Stomach (tissue), 4 donors: Measurements from ENCODE around the gene EXOSC6.
"Not testable (repeated sequence)": the region's sequence is repeated elsewhere in the genome, so short reads cannot be mapped to it uniquely, and the experiment has no call there.

ENCODE experiments used
- POLR2AphosphoS5 ChIP-seq, 3 donors: sonication (generic); formaldehyde crosslinking; IDR thresholded peaks; one replicate each; pipeline ENCODE4 v1.6.1; 2016; ENCODE audit warnings: antibody characterized with exemption in 3 of 3
- TF ChIP-seq, protein P1 (sequence below), 7 experiments: fragments of 450-650 bp in 4 of 7; fragments of 200-600 bp in 3 of 7; sonication (generic) in 3 of 7; IDR thresholded peaks; one replicate each; pipeline ENCODE4 v1.5.1; 2016 to 2019; ENCODE audit warnings: antibody characterized with exemption in 7 of 7, control low read depth in 2 of 7, mild to moderate bottlenecking in 1 of 7

DNA sequence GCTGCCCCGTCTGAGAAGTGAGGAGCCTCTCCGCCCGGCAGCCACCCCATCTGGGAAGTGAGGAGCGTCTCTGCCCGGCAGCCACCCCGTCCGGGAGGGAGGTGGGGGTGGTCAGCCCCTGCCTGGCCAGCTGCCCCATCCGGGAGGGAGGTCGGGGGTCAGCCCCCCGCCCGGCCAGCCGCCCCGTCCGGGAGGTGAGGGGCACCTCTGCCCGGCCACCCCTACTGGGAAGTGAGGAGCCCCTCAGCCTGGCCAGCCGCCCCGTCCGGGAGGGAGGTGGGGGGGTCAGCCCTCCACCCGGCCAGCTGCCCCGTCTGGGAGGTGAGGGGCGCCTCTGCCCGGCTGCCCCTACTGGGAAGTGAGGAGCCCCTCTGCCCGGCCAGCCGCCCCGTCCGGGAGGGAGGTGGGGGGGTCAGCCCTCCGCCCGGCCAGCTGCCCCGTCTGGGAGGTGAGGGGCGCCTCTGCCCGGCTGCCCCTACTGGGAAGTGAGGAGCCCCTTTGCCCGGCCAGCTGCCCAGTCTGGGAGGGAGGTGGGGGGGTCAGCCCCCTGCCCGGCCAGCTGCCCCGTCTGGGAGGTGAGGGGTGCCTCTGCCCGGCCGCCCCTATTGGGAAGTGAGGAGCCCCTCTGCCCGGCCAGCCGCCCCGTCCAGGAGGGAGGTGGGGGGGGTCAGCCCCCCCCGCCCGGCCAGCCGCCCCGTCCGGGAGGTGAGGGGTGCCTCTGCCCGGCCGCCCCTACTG, 46.9 kb downstream of the EXOSC6 start:
- TF ChIP-seq, protein P1, sequence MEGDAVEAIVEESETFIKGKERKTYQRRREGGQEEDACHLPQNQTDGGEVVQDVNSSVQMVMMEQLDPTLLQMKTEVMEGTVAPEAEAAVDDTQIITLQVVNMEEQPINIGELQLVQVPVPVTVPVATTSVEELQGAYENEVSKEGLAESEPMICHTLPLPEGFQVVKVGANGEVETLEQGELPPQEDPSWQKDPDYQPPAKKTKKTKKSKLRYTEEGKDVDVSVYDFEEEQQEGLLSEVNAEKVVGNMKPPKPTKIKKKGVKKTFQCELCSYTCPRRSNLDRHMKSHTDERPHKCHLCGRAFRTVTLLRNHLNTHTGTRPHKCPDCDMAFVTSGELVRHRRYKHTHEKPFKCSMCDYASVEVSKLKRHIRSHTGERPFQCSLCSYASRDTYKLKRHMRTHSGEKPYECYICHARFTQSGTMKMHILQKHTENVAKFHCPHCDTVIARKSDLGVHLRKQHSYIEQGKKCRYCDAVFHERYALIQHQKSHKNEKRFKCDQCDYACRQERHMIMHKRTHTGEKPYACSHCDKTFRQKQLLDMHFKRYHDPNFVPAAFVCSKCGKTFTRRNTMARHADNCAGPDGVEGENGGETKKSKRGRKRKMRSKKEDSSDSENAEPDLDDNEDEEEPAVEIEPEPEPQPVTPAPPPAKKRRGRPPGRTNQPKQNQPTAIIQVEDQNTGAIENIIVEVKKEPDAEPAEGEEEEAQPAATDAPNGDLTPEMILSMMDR (IDR thresholded peaks at IDR 0.05), result not testable (repeated sequence)
- not testable (repeated sequence) for TF ChIP-seq POLR2AphosphoS5 (IDR thresholded peaks at IDR 0.05)
